MM.1S (cell line): ENCODE measurements around the gene BCL2L1.
A peak's percentile ranks its signal among the peaks of the same experiment; 100 is the strongest.

Source experiments
- DNase-seq: peaks from one replicate; pipeline ENCODE4 v3.0.0-alpha.2; 2015
- H2AFZ ChIP-seq: fragments of 300-600 bp; sonication (generic); 2 replicates; pipeline ENCODE4 v1.6.0; 2016; ENCODE audit warnings: antibody characterized with exemption, low read length
- H3F3A ChIP-seq: fragments of 300-600 bp; sonication (generic); 2 replicates; pipeline ENCODE4 v1.6.1; 2016; ENCODE audit warnings: mild to moderate bottlenecking, antibody characterized with exemption, low read length, moderate library complexity, mixed read lengths; ENCODE audit not compliant: insufficient read depth
- H3K27ac ChIP-seq: fragments of 300-600 bp; sonication (generic); 2 replicates; pipeline ENCODE4 v1.5.1; 2016; ENCODE audit warnings: mild to moderate bottlenecking, low read length
- H3K27me3 ChIP-seq: fragments of 300-600 bp; sonication (generic); replicated peaks from 2 replicates; pipeline ENCODE4 v1.6.0; 2016; ENCODE audit warnings: low read length; ENCODE audit not compliant: insufficient read depth
- H3K36me3 ChIP-seq: fragments of 300-600 bp; sonication (generic); replicated peaks from 2 replicates; pipeline ENCODE4 v1.6.1; 2016; ENCODE audit warnings: mild to moderate bottlenecking, low read length, mixed read lengths; ENCODE audit not compliant: insufficient read depth
- H3K4me1 ChIP-seq: fragments of 300-600 bp; sonication (generic); 2 replicates; pipeline ENCODE4 v1.6.1; 2016; ENCODE audit warnings: low read length, mixed read lengths
- H3K4me2 ChIP-seq: fragments of 300-600 bp; sonication (generic); 2 replicates; pipeline ENCODE4 v1.6.0; 2016; ENCODE audit warnings: low read depth, low read length
- H3K4me3 ChIP-seq: fragments of 300-600 bp; sonication (generic); 2 replicates; pipeline ENCODE4 v1.5.1; 2016; ENCODE audit warnings: low read length, mixed read lengths
- H3K79me2 ChIP-seq: fragments of 300-600 bp; sonication (generic); 2 replicates; pipeline ENCODE4 v1.6.1; 2016; ENCODE audit warnings: mixed run types, low read length, mixed read lengths
- H3K9ac ChIP-seq: fragments of 300-600 bp; sonication (generic); 2 replicates; pipeline ENCODE4 v1.6.1; 2016; ENCODE audit warnings: low read length, mixed read lengths
- H3K9me2 ChIP-seq: fragments of 300-600 bp; sonication (generic); replicated peaks from 2 replicates; pipeline ENCODE4 v1.6.1; 2016; ENCODE audit warnings: mild to moderate bottlenecking, low read length, mixed read lengths; ENCODE audit not compliant: insufficient read depth
- H3K9me3 ChIP-seq: fragments of 300-600 bp; sonication (generic); replicated peaks from 2 replicates; pipeline ENCODE4 v1.6.1; 2016; ENCODE audit warnings: mild to moderate bottlenecking, low read length, mixed read lengths; ENCODE audit not compliant: insufficient read depth
- H4K20me1 ChIP-seq: fragments of 300-600 bp; sonication (generic); 2 replicates; pipeline ENCODE4 v1.6.1; 2016; ENCODE audit warnings: mild to moderate bottlenecking, low read length, moderate library complexity, mixed read lengths; ENCODE audit not compliant: insufficient read depth
- CTCF ChIP-seq: fragments of 300-600 bp; sonication (generic); IDR thresholded peaks from 2 replicates; pipeline ENCODE4 v1.5.1; 2016; ENCODE audit warnings: antibody characterized with exemption, low read length, mixed read lengths
- EZH2 ChIP-seq: fragments of 300-600 bp; sonication (generic); optimal IDR thresholded peaks from 2 replicates; pipeline ENCODE3; 2017; ENCODE audit warnings: low read depth, mild to moderate bottlenecking, antibody characterized with exemption, low read length, mixed read lengths
- EZH2phosphoT487 ChIP-seq: fragments of 300-600 bp; sonication (generic); IDR thresholded peaks from 2 replicates; pipeline ENCODE4 v1.6.1; 2018; ENCODE audit warnings: antibody characterized with exemption, low read length

The BCL2L1 gene

GRCh38 chr20:31738729-31739549, 16.3 kb upstream of the BCL2L1 start, which contains the start of gene TPX2:
Gene TPX2 (plus strand): TSS chr20:31739290. CDS start chr20:31757477, 18,187 bp downstream.
- Histone ChIP-seq H3K4me3 (peak within 1 kb of the TSS; percentile 91), H3K36me3 (no peaks in the 10 kb centered on the region; the same call in 1 of the 2 replicates), H3K9me2 (no peaks in the 10 kb centered on the region), H3K4me1 (peaks cover 14% of the 10 kb centered on the region; the same call in 1 of the 2 replicates), H3K79me2 (peaks cover 49% of the 10 kb centered on the region), H3K4me2 (peak within 1 kb of the TSS; percentile 97), H3K9me3 (no peaks in the 10 kb centered on the region), H3K27me3 (no peaks in the 10 kb centered on the region), H3F3A (no peaks in the 10 kb centered on the region), H3K27ac (peak within 1 kb of the TSS; percentile 48; the same call in 1 of the 2 replicates), H3K9ac (peak within 1 kb of the TSS; percentile 75), H4K20me1 (no peaks in the 10 kb centered on the region), H2AFZ (peak within 1 kb of the TSS; percentile 93)
- no peak for TF ChIP-seq EZH2
- TF ChIP-seq CTCF, result peak; percentile 21; the same call in 1 of the 2 replicates
- DNase-seq, result peak; percentile 96

- no peaks in the 10 kb centered on the region for H3F3A ChIP-seq
- H3K4me1 ChIP-seq, result no peaks in the 10 kb centered on the region
- no peak overlapping the region for H2AFZ ChIP-seq
- no peak overlapping the region for H3K9ac ChIP-seq
- no peak for DNase-seq
- no peaks in the 10 kb centered on the region for H3K36me3 ChIP-seq
- no peaks in the 10 kb centered on the region for H4K20me1 ChIP-seq
- H3K9me2 ChIP-seq, result no peaks in the 10 kb centered on the region
- no peak for TF ChIP-seq EZH2phosphoT487
- no peak for TF ChIP-seq EZH2
- no peak for TF ChIP-seq CTCF
- H3K4me2 ChIP-seq, result no peak overlapping the region
- H3K79me2 ChIP-seq, result no peaks in the 10 kb centered on the region
- no peak overlapping the region for H3K4me3 ChIP-seq
- no peaks in the 10 kb centered on the region for H3K9me3 ChIP-seq
- no peaks in the 10 kb centered on the region for H3K27me3 ChIP-seq
- H3K27ac ChIP-seq, result no peak overlapping the region
Observed at GRCh38 chr20:31731321-31731717, 8.7 kb upstream of the BCL2L1 start.

- Histone ChIP-seq H3K36me3 (peaks cover 8% of the 10 kb centered on the region; the same call in 1 of the 2 replicates), H3K4me1 (no peaks in the 10 kb centered on the region), H4K20me1 (no peaks in the 10 kb centered on the region), H3F3A (peaks cover 48% of the 10 kb centered on the region), H2AFZ (peak overlapping the region; percentile 87), H3K79me2 (peaks cover 49% of the 10 kb centered on the region), H3K4me3 (peak overlapping the region; percentile 94), H3K4me2 (peak overlapping the region; percentile 80), H3K27ac (peak overlapping the region; percentile 99), H3K27me3 (no peaks in the 10 kb centered on the region), H3K9me2 (no peaks in the 10 kb centered on the region), H3K9ac (peak overlapping the region; percentile 93), H3K9me3 (no peaks in the 10 kb centered on the region)
- TF ChIP-seq EZH2phosphoT487 (no peak), CTCF (peak; percentile 93)
- DNase-seq, result peak; percentile 99
Observed at GRCh38 chr20:31723319-31724078, 831 bp upstream of the BCL2L1 start.
